ENCODE results near the gene AMMECR1L.
"Not testable (repeated sequence)": the region's sequence is repeated elsewhere in the genome, so short reads cannot be mapped to it uniquely, and the experiment has no call there.

The AMMECR1L gene

DNA sequence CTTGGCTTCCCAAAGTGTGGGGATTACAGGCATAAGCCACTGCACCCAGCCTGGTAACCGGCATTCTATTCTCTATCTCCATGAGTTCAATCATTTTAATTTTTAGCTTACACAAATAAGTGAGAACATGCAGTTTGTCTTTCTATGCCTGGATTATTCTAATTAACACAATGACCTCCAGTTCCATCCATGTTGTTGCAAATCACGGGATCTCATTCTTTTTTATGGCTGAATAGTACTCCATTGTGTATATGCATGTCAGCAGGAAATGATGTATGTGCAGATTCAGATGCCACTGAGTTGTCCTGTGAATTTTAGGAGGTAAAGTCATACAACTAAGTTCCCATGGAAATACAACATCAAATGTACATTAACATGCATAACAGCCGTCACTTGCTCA lies 24.7 kb upstream of the AMMECR1L start:
- Histone ChIP-seq H3K27ac (ENCODE audit: low read length, poor library complexity, severe bottlenecking) (no peak overlapping the region), H3K4me1 (ENCODE audit: control insufficient read depth, insufficient read depth, low read depth, low read length) (no peaks in the 10 kb centered on the region), H2BK15ac (ENCODE audit: low read depth, poor library complexity, severe bottlenecking) (no peak overlapping the region), H3K4me2 (ENCODE audit: low read length, poor library complexity, severe bottlenecking) (no peak overlapping the region), H3K18ac (ENCODE audit: low read depth in 1 of 2, low read length in 2 of 2) (no peak overlapping the region), H2AK5ac (ENCODE audit: low read length, severe bottlenecking) (no peak overlapping the region), H4K91ac (ENCODE audit: low read length) (no peak overlapping the region), H2AFZ (ENCODE audit: low read depth, low read length) (no peak overlapping the region), H3K9ac (ENCODE audit: low read length) (no peak overlapping the region), H3K4me3 (ENCODE audit: insufficient read depth in 1 of 2, low read depth in 1 of 2, low read length in 2 of 2) (no peak overlapping the region), H3K9me3 (ENCODE audit: control insufficient read depth, low read length) (no peaks in the 10 kb centered on the region), H3K23ac (ENCODE audit: low read length in 2 of 2) (no peak overlapping the region), H3K27me3 (ENCODE audit: control insufficient read depth in 1 of 2, insufficient read depth in 1 of 2, low read length in 2 of 2) (peaks cover 8 to 26% of the 10 kb centered on the region in 2 experiments), H2BK5ac (ENCODE audit: low read depth, low read length, poor library complexity, severe bottlenecking) (no peak overlapping the region), H4K8ac (ENCODE audit: low read length) (no peak overlapping the region), H2BK12ac (ENCODE audit: low read length in 2 of 2) (no peak overlapping the region), H3K14ac (ENCODE audit: low read length in 2 of 2) (no peak overlapping the region), H2BK120ac (ENCODE audit: low read depth, low read length) (no peak overlapping the region), H3K4ac (ENCODE audit: low read depth in 1 of 2, low read length in 2 of 2) (no peak overlapping the region), H3K36me3 (ENCODE audit: control insufficient read depth in 1 of 2, insufficient read depth in 2 of 2, low read depth in 1 of 2, low read length in 2 of 2) (no peaks in the 10 kb centered on the region), H3K79me1 (replicated peaks; ENCODE audit: low read length, poor library complexity, severe bottlenecking) (no peaks in the 10 kb centered on the region)
- 95% methylated on average over 3 of the region's 3 CpGs for WGBS
- DNase-seq, result no peak

DNA sequence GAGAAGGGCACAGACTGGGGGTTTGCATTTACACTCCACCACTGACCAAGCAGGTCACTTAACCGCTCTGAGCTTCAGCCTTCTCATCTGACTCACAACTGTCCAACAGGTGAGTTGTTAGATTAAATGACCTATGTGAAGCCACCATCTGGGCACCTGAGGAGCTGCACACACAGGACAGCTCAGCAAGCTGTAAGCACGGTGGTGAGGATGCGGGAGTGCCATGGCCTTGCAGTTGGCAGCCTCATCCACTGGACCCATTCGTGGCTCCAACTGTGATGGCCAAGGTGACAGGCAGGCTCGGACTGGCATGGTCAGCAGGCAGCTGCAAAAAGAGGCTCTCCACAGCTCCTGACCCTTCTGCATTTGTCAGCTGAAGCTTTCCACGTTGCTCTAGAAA lies 23.3 kb upstream of the AMMECR1L start:
- H3K4ac ChIP-seq (ENCODE audit: low read depth in 1 of 2, low read length in 2 of 2), result no peak overlapping the region
- WGBS, result 73% methylated on average over 6 of the region's 6 CpGs

DNA sequence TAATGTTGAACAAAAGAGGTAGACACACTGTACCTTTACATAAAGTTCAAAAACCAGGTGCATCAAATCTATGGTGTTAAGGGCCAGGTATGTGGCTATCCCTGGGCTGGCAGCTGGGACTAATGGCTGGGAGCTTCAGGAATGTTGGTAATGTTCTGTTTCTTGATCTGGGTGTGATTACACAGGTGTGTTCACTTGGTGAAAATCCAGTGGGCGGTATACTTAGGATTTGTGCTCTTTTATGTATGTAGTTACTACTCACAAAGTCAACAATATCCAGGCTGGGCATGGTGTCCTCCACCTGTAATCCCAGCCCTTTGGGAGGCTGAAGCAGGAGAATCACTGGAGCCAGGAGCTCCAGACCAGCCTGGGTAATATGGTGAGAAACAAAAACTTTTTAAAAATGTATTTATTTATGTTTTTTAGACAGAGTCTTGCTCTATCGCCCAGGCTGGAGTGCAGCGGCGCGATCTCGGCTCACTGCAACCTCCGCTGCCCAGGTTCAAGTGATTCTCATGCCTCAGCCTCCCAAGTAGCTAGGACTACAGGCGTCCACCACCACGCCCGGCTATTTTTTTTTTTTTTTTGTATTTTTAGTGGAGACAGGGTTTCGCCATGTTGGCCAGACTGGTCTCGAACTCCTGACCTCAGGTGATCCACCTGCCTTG lies 22.1 kb upstream of the AMMECR1L start:
- H3K14ac ChIP-seq (ENCODE audit: low read length in 2 of 2); H3K9me3 ChIP-seq (ENCODE audit: control insufficient read depth, low read length); H3K79me1 ChIP-seq (replicated peaks; ENCODE audit: low read length, poor library complexity, severe bottlenecking); H2AK5ac ChIP-seq (ENCODE audit: low read length, severe bottlenecking); H4K8ac ChIP-seq (ENCODE audit: low read length); H2BK12ac ChIP-seq (ENCODE audit: low read length in 2 of 2); H3K18ac ChIP-seq (ENCODE audit: low read depth in 1 of 2, low read length in 2 of 2); H3K23ac ChIP-seq (ENCODE audit: low read length in 2 of 2); H3K4me2 ChIP-seq (ENCODE audit: low read length, poor library complexity, severe bottlenecking); H2AFZ ChIP-seq (ENCODE audit: low read depth, low read length); H3K4me3 ChIP-seq (ENCODE audit: insufficient read depth in 1 of 2, low read depth in 1 of 2, low read length in 2 of 2); H2BK120ac ChIP-seq (ENCODE audit: low read depth, low read length); H3K9ac ChIP-seq (ENCODE audit: low read length); H3K27ac ChIP-seq (ENCODE audit: low read length, poor library complexity, severe bottlenecking); H2BK15ac ChIP-seq (ENCODE audit: low read depth, poor library complexity, severe bottlenecking); H4K91ac ChIP-seq (ENCODE audit: low read length); H2BK5ac ChIP-seq (ENCODE audit: low read depth, low read length, poor library complexity, severe bottlenecking); DNase-seq; H3K36me3 ChIP-seq (ENCODE audit: control insufficient read depth in 1 of 2, insufficient read depth in 2 of 2, low read depth in 1 of 2, low read length in 2 of 2); H3K4me1 ChIP-seq (ENCODE audit: control insufficient read depth, insufficient read depth, low read depth, low read length); H3K4ac ChIP-seq (ENCODE audit: low read depth in 1 of 2, low read length in 2 of 2): not testable (repeated sequence)
- 94% methylated on average over 11 of the region's 12 CpGs for WGBS
- H3K27me3 ChIP-seq (ENCODE audit: control insufficient read depth in 1 of 2, insufficient read depth in 1 of 2, low read length in 2 of 2), result peaks cover 12 to 31% of the 10 kb centered on the region in 2 experiments

More for the DNA sequence above, 23.3 kb upstream of the AMMECR1L start:
- Histone ChIP-seq H3K14ac (ENCODE audit: low read length in 2 of 2) (no peak overlapping the region), H3K36me3 (ENCODE audit: control insufficient read depth in 1 of 2, insufficient read depth in 2 of 2, low read depth in 1 of 2, low read length in 2 of 2) (no peaks in the 10 kb centered on the region), H3K79me1 (replicated peaks; ENCODE audit: low read length, poor library complexity, severe bottlenecking) (no peaks in the 10 kb centered on the region), H3K27ac (ENCODE audit: low read length, poor library complexity, severe bottlenecking) (no peak overlapping the region), H3K18ac (ENCODE audit: low read depth in 1 of 2, low read length in 2 of 2) (no peak overlapping the region), H2BK12ac (ENCODE audit: low read length in 2 of 2) (no peak overlapping the region), H3K9me3 (ENCODE audit: control insufficient read depth, low read length) (no peaks in the 10 kb centered on the region), H4K8ac (ENCODE audit: low read length) (no peak overlapping the region), H2AFZ (ENCODE audit: low read depth, low read length) (no peak overlapping the region), H4K91ac (ENCODE audit: low read length) (no peak overlapping the region), H3K9ac (ENCODE audit: low read length) (no peak overlapping the region), H2BK120ac (ENCODE audit: low read depth, low read length) (no peak overlapping the region), H2BK5ac (ENCODE audit: low read depth, low read length, poor library complexity, severe bottlenecking) (no peak overlapping the region), H3K27me3 (ENCODE audit: control insufficient read depth in 1 of 2, insufficient read depth in 1 of 2, low read length in 2 of 2) (peaks cover 12 to 31% of the 10 kb centered on the region in 2 experiments), H2BK15ac (ENCODE audit: low read depth, poor library complexity, severe bottlenecking) (no peak overlapping the region), H3K4me1 (ENCODE audit: control insufficient read depth, insufficient read depth, low read depth, low read length) (no peaks in the 10 kb centered on the region), H3K23ac (ENCODE audit: low read length in 2 of 2) (no peak overlapping the region), H3K4me2 (ENCODE audit: low read length, poor library complexity, severe bottlenecking) (no peak overlapping the region), H3K4me3 (ENCODE audit: insufficient read depth in 1 of 2, low read depth in 1 of 2, low read length in 2 of 2) (peak overlapping the region in 1 of 2 experiments; percentile 0), H2AK5ac (ENCODE audit: low read length, severe bottlenecking) (no peak overlapping the region)
- DNase-seq, result no peak

DNA sequence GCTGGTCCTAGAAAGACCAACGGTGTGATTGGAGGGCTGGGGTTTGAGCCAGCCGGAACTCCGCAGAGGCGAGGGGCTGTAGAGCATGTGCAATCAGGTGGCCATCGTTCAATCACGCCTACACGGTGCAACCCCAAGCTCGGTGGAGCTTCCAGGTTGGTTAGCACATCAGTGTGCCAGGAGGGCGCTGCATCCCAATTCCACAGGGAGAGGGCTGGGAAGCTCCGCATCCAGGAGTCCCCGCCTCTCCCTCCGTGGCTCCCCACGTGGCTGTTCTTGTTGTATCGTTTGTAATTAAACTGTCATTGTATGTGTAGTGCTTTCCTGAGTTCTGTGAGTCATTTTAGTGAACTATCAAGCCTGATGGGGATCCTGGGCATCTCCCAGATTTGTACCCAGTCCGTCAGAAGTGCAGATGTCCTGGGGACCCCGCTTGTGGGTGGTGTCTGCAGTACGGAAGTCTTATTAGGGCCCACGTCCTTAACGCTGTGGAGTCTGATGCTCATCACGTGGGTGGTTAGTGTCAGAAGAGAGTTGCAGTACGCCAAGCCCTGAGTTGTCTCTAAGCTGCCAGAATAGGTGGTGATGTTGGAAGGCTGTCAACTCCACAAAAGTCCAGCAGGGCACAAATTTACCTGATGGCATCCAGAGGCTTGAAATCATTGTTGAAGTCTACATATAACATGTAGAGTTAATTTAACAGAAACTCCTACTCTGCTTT lies 20.6 kb upstream of the AMMECR1L start:
- Histone ChIP-seq H3K14ac (ENCODE audit: low read length in 2 of 2) (peak overlapping the region in 1 of 2 experiments; percentile 83), H3K27me3 (ENCODE audit: control insufficient read depth in 1 of 2, insufficient read depth in 1 of 2, low read length in 2 of 2) (peaks cover 12 to 31% of the 10 kb centered on the region in 2 experiments), H3K18ac (ENCODE audit: low read depth in 1 of 2, low read length in 2 of 2) (no peak overlapping the region), H3K9ac (ENCODE audit: low read length) (no peak overlapping the region), H3K4me3 (ENCODE audit: insufficient read depth in 1 of 2, low read depth in 1 of 2, low read length in 2 of 2) (peak overlapping the region in 1 of 2 experiments; percentile 51), H4K91ac (ENCODE audit: low read length) (no peak overlapping the region), H2AK5ac (ENCODE audit: low read length, severe bottlenecking) (no peak overlapping the region), H2BK120ac (ENCODE audit: low read depth, low read length) (no peak overlapping the region), H2AFZ (ENCODE audit: low read depth, low read length) (no peak overlapping the region), H3K4me2 (ENCODE audit: low read length, poor library complexity, severe bottlenecking) (no peak overlapping the region), H3K27ac (ENCODE audit: low read length, poor library complexity, severe bottlenecking) (no peak overlapping the region), H3K79me1 (replicated peaks; ENCODE audit: low read length, poor library complexity, severe bottlenecking) (no peaks in the 10 kb centered on the region), H2BK5ac (ENCODE audit: low read depth, low read length, poor library complexity, severe bottlenecking) (no peak overlapping the region), H2BK12ac (ENCODE audit: low read length in 2 of 2) (no peak overlapping the region), H3K23ac (ENCODE audit: low read length in 2 of 2) (no peak overlapping the region), H3K4me1 (ENCODE audit: control insufficient read depth, insufficient read depth, low read depth, low read length) (no peaks in the 10 kb centered on the region), H4K8ac (ENCODE audit: low read length) (no peak overlapping the region), H2BK15ac (ENCODE audit: low read depth, poor library complexity, severe bottlenecking) (no peak overlapping the region), H3K9me3 (ENCODE audit: control insufficient read depth, low read length) (no peaks in the 10 kb centered on the region), H3K4ac (ENCODE audit: low read depth in 1 of 2, low read length in 2 of 2) (no peak overlapping the region), H3K36me3 (ENCODE audit: control insufficient read depth in 1 of 2, insufficient read depth in 2 of 2, low read depth in 1 of 2, low read length in 2 of 2) (no peaks in the 10 kb centered on the region)
- DNase-seq, result no peak
- WGBS, result 59% methylated on average over 21 of the region's 21 CpGs

Measured in mesenchymal stem cell (in vitro differentiated cells and primary cell).